ENCODE results near the gene RAB23. TPM values are rescaled to one million over a fixed set of nuclear protein-coding genes. Genes with fewer than 3 reads are reported as not detected.

The RAB23 gene
- total RNA-seq, 4 donors from 2014 or later: 3.0 to 18.2 (median 5.0) TPM

- no peaks in the 10 kb centered on the region for H3K9me3 ChIP-seq
- TF ChIP-seq CTCF (IDR thresholded peaks at IDR 0.05) (no peak), POLR2A (IDR thresholded peaks at IDR 0.05) (no peak)
- no peaks in the 10 kb centered on the region for H3K36me3 ChIP-seq
- no peak for DNase-seq
- no peaks in the 10 kb centered on the region for H3K27me3 ChIP-seq
- peaks cover 0 to 6% (median 0%) of the 10 kb centered on the region in 4 donors for H3K4me1 ChIP-seq
- H3K4me3 ChIP-seq: no peak overlapping the region
- no peak overlapping the region for H3K27ac ChIP-seq
Measured at GRCh38 chr6:57226221-57226620, 4.1 kb upstream of the RAB23 start.

GRCh38 chr6:57224769-57225515 lies 2.8 kb upstream of the RAB23 start:
- Histone ChIP-seq H3K36me3 (no peaks in the 10 kb centered on the region), H3K27me3 (no peaks in the 10 kb centered on the region), H3K4me3 (no peak overlapping the region), H3K27ac (no peak overlapping the region), H3K9me3 (no peaks in the 10 kb centered on the region), H3K4me1 (peaks cover 0 to 6% (median 0%) of the 10 kb centered on the region in 4 donors)
- DNase-seq: no peak
- TF ChIP-seq POLR2A (IDR thresholded peaks at IDR 0.05) (no peak), CTCF (IDR thresholded peaks at IDR 0.05) (no peak)

- H3K4me1 ChIP-seq: peaks cover 0 to 6% (median 0%) of the 10 kb centered on the region in 4 donors
Measured at GRCh38 chr6:57222743-57223077, 603 bp upstream of the RAB23 start.

GRCh38 chr6:57221191-57221935 lies 744 bp downstream of the RAB23 start:
- H3K4me1 ChIP-seq: peaks cover 0 to 6% (median 0%) of the 10 kb centered on the region in 4 donors
- peak overlapping the region; percentile 67 to 91 (median 90) for H3K4me3 ChIP-seq
- peak; percentile 61 to 68 (median 67) for DNase-seq

More at GRCh38 chr6:57222743-57223077, 603 bp upstream of the RAB23 start:
- TF ChIP-seq POLR2A (IDR thresholded peaks at IDR 0.05) (no peak), CTCF (IDR thresholded peaks at IDR 0.05) (no peak)
- no peaks in the 10 kb centered on the region for H3K36me3 ChIP-seq
- no peaks in the 10 kb centered on the region for H3K27me3 ChIP-seq
- H3K4me3 ChIP-seq: peak overlapping the region; percentile 67 to 91 (median 90)
- no peak for DNase-seq
- peak overlapping the region in 3 of 4 donors; percentile 69 to 89 (median 85) for H3K27ac ChIP-seq
- H3K9me3 ChIP-seq: no peaks in the 10 kb centered on the region

More at GRCh38 chr6:57221191-57221935, 744 bp downstream of the RAB23 start:
- TF ChIP-seq CTCF (IDR thresholded peaks at IDR 0.05) (peak; percentile 11 to 48 (median 34)), POLR2A (IDR thresholded peaks at IDR 0.05) (no peak)
- no peaks in the 10 kb centered on the region for H3K9me3 ChIP-seq
- no peaks in the 10 kb centered on the region for H3K27me3 ChIP-seq
- H3K27ac ChIP-seq: peak overlapping the region; percentile 61 to 89 (median 77)
- H3K36me3 ChIP-seq: no peaks in the 10 kb centered on the region

Data from Peyer's patch (tissue), 4 donors.